Skeletal muscle satellite cell (primary cell): ENCODE data around the gene ZSWIM5.
"Not testable (repeated sequence)": the region's sequence is repeated elsewhere in the genome, so short reads cannot be mapped to it uniquely, and the experiment has no call there.

Experiments used
- H3K27me3 ChIP-seq: 2 replicates; pipeline ENCODE4 v1.7.0; 2013; ENCODE audit warnings: low read length; ENCODE audit not compliant: control insufficient read depth, insufficient read depth
- H3K36me3 ChIP-seq: 2 replicates; pipeline ENCODE4 v1.7.0; 2013; ENCODE audit warnings: mild to moderate bottlenecking, control low read depth, low read length; ENCODE audit not compliant: insufficient read depth
- H3K4me1 ChIP-seq: 2 replicates; pipeline ENCODE4 v1.7.0; 2013; ENCODE audit warnings: low read length; ENCODE audit not compliant: control insufficient read depth, insufficient read depth
- H3K4me2 ChIP-seq: 2 replicates; pipeline ENCODE4 v1.7.0; 2013; ENCODE audit warnings: mild to moderate bottlenecking, low read length
- H3K4me3 ChIP-seq: 2 replicates; pipeline ENCODE4 v1.7.0; 2013; ENCODE audit warnings: low read length
- H3K9ac ChIP-seq: 2 replicates; pipeline ENCODE4 v1.7.0; 2013; ENCODE audit warnings: mild to moderate bottlenecking, low read depth, low read length, moderate library complexity
- H3K9me3 ChIP-seq: replicated peaks from 2 replicates; pipeline ENCODE4 v1.7.0; 2013; ENCODE audit warnings: mild to moderate bottlenecking, control low read depth, low read length

ZSWIM5 gene

DNA sequence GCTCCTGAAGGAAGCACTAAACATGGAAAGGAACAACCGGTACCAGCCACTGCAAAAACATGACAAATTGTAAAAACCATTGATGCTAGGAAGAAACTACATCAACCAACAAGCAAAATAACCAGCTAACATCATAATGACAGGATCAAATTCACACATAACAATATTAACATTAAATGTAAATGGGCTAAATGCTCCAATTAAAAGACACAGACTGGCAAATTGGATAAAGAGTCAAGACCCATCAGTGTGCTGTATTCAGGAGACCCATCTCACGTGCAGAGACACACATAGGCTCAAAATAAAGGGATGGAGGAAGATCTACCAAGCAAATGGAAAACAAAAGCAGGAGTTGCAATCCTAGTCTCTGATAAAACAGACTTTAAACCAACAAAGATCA, 42.1 kb downstream of the ZSWIM5 start:
- not testable (repeated sequence) for H3K4me3 ChIP-seq, H3K4me1 ChIP-seq, H3K4me2 ChIP-seq, H3K9me3 ChIP-seq, H3K36me3 ChIP-seq, H3K9ac ChIP-seq, H3K27me3 ChIP-seq

- H3K4me1 ChIP-seq, H3K9ac ChIP-seq, H3K9me3 ChIP-seq, H3K4me2 ChIP-seq, H3K4me3 ChIP-seq, H3K27me3 ChIP-seq, H3K36me3 ChIP-seq: not testable (repeated sequence)
Measured at GRCh38 chr1:45163111-45163510, 43.3 kb downstream of the ZSWIM5 start.

DNA sequence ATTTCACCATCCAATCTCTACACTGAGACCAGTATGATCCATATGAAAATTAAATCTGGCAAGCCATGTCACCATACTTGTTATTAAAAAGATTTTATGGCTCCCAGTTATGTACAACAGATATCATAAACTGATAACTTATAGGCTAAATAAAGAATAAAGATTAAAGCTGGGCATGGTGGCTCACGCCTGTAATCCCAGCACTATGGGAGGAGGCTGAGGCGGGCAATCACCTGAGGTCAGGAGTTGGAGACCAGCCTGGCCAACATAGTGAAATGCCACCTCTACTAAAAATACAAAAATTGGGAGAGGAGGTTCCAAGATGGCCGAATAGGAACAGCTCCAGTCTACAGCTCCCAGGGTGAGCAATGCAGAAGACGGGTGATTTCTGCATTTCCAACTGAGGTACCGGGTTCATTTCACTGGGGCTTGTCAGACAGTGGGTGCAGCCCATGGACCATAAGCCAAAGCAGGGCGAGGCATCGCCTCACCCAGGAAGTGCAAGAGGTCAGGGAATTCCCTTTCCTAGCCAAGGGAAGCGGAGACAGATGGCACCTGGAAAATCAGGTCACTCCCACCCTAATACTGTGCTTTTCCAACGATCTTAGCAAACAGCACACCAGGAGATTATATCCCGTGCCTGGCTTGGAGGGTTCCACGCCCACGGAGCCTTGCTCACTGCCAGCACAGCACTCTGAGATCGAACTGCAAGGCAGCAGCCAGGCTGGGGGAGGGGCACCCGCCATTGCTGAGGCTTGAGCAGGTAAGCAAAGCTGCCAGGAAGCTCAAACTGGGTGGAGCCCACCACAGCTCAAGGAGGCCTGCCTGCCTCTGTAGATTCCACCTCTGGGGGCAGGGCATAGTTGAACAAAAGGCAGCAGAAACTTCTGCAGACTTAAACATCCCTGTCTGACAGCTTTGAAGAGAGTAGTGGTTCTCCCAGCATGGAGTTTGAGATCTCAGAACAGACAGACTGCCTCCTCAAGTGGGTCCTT, 44.1 kb downstream of the ZSWIM5 start:
- H3K9me3 ChIP-seq, H3K4me3 ChIP-seq, H3K9ac ChIP-seq, H3K4me2 ChIP-seq, H3K36me3 ChIP-seq, H3K4me1 ChIP-seq, H3K27me3 ChIP-seq: not testable (repeated sequence)

DNA sequence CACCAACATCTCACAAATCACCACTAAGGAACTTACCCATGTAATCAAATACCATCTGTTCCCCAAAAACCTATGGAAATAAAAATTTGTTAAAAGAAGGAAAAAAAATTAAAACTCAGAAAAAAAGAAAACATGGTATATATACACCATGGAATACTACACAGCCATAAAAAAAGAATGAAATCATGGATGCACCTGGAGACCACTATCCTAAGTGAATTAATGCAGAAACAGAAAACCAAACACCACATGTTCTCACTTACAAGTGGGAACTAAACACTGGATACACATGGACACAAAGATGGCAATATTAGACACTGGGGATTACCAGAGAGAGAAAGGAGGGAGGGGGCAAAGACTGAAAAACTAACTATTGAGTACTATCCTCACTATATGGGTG, 50.4 kb downstream of the ZSWIM5 start:
- Histone ChIP-seq H3K27me3 (peaks cover 2% of the 10 kb centered on the region), H3K4me2 (no peak overlapping the region), H3K4me3 (no peak overlapping the region), H3K9ac (no peak overlapping the region), H3K36me3 (no peaks in the 10 kb centered on the region), H3K4me1 (no peaks in the 10 kb centered on the region), H3K9me3 (no peaks in the 10 kb centered on the region)

DNA sequence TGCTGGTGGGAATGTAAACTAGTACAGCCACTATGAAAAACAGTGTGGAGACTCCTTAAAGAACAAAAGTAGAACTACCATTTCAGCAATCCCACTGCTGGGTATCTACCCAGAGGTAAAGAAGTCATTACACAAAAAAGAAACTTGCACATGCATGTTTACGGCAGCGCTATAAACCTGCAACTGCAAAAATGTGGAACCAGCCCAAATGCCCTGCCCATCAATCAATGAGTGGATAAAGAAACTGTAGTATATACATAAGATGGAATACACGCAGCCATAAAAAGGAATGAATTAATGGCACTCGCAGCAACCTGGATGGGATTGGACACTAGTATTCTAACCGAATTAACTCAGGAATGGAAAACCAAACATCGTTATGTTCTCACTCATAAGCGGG, 51.0 kb downstream of the ZSWIM5 start:
- Histone ChIP-seq H3K4me2 (no peak overlapping the region), H3K36me3 (no peaks in the 10 kb centered on the region), H3K4me1 (no peaks in the 10 kb centered on the region), H3K9ac (no peak overlapping the region), H3K4me3 (no peak overlapping the region), H3K27me3 (peaks cover 2% of the 10 kb centered on the region), H3K9me3 (no peaks in the 10 kb centered on the region)

GRCh38 chr1:45152126-45152525, 54.3 kb downstream of the ZSWIM5 start:
- Histone ChIP-seq H3K4me1 (no peaks in the 10 kb centered on the region), H3K9ac (no peak overlapping the region), H3K4me2 (no peak overlapping the region), H3K4me3 (no peak overlapping the region), H3K9me3 (no peaks in the 10 kb centered on the region), H3K36me3 (no peaks in the 10 kb centered on the region), H3K27me3 (peaks cover 2% of the 10 kb centered on the region)

GRCh38 chr1:45148209-45148825, 58.1 kb downstream of the ZSWIM5 start:
- Histone ChIP-seq H3K4me1 (no peaks in the 10 kb centered on the region), H3K9me3 (no peaks in the 10 kb centered on the region), H3K27me3 (peaks cover 5% of the 10 kb centered on the region), H3K4me2 (no peak overlapping the region), H3K36me3 (no peaks in the 10 kb centered on the region), H3K9ac (no peak overlapping the region), H3K4me3 (no peak overlapping the region)

- Histone ChIP-seq H3K36me3 (no peaks in the 10 kb centered on the region), H3K4me3 (no peak overlapping the region), H3K4me2 (no peak overlapping the region), H3K4me1 (no peaks in the 10 kb centered on the region), H3K9me3 (no peaks in the 10 kb centered on the region), H3K9ac (no peak overlapping the region), H3K27me3 (peaks cover 5% of the 10 kb centered on the region)
Measured at GRCh38 chr1:45146833-45147232, 59.6 kb downstream of the ZSWIM5 start.

- no peak overlapping the region for H3K4me2 ChIP-seq
- no peak overlapping the region for H3K9ac ChIP-seq
- no peaks in the 10 kb centered on the region for H3K9me3 ChIP-seq
- no peak overlapping the region for H3K4me3 ChIP-seq
- H3K27me3 ChIP-seq = peaks cover 11% of the 10 kb centered on the region
- H3K4me1 ChIP-seq = no peaks in the 10 kb centered on the region
- H3K36me3 ChIP-seq = no peaks in the 10 kb centered on the region
Measured at GRCh38 chr1:45141247-45142003, 65.0 kb downstream of the ZSWIM5 start.

GRCh38 chr1:45136984-45137383, 69.4 kb downstream of the ZSWIM5 start:
- H3K4me2 ChIP-seq = no peak overlapping the region
- no peaks in the 10 kb centered on the region for H3K36me3 ChIP-seq

GRCh38 chr1:45135316-45135715, 71.1 kb downstream of the ZSWIM5 start:
- H3K9ac ChIP-seq = no peak overlapping the region
- H3K4me1 ChIP-seq = no peaks in the 10 kb centered on the region
- H3K4me2 ChIP-seq = no peak overlapping the region
- peaks cover 2% of the 10 kb centered on the region for H3K27me3 ChIP-seq
- no peaks in the 10 kb centered on the region for H3K36me3 ChIP-seq
- no peak overlapping the region for H3K4me3 ChIP-seq
- H3K9me3 ChIP-seq = no peaks in the 10 kb centered on the region

More at GRCh38 chr1:45136984-45137383, 69.4 kb downstream of the ZSWIM5 start:
- no peaks in the 10 kb centered on the region for H3K4me1 ChIP-seq
- no peaks in the 10 kb centered on the region for H3K9me3 ChIP-seq
- peaks cover 8% of the 10 kb centered on the region for H3K27me3 ChIP-seq
- no peak overlapping the region for H3K4me3 ChIP-seq
- H3K9ac ChIP-seq = no peak overlapping the region
